ENCODE results near the gene BATF2.

Gene BATF2

GRCh38 chr11:65017937-65018336 is 21.2 kb upstream of the BATF2 start:
- H3K27ac ChIP-seq = no peak overlapping the region
- H3K36me3 ChIP-seq (replicated peaks) = no peaks in the 10 kb centered on the region
- in situ Hi-C loops (cut with HindIII; ENCODE audit: low pct_ligation_motif_present, low sequenced_read_pairs) = no loop called here
- no peak overlapping the region for H3K4me3 ChIP-seq (ENCODE audit: low read depth, low read length)
- DNase-seq = no peak
- no peak for TF ChIP-seq CTCF (IDR thresholded peaks at IDR 0.05; ENCODE audit: low read depth, low read length, missing control alignments)
- H3K27me3 ChIP-seq (replicated peaks) = no peaks in the 10 kb centered on the region

GRCh38 chr11:65016705-65017104 is 19.9 kb upstream of the BATF2 start:
- H3K36me3 ChIP-seq (replicated peaks) = no peaks in the 10 kb centered on the region
- DNase-seq = no peak
- no peak overlapping the region for H3K27ac ChIP-seq
- TF ChIP-seq CTCF (IDR thresholded peaks at IDR 0.05; ENCODE audit: low read depth, low read length, missing control alignments) = no peak
- no peaks in the 10 kb centered on the region for H3K27me3 ChIP-seq (replicated peaks)
- in situ Hi-C loops (cut with HindIII; ENCODE audit: low pct_ligation_motif_present, low sequenced_read_pairs) = no loop called here
- no peak overlapping the region for H3K4me3 ChIP-seq (ENCODE audit: low read depth, low read length)

GRCh38 chr11:65014726-65015227 is 18.0 kb upstream of the BATF2 start:
- no peaks in the 10 kb centered on the region for H3K27me3 ChIP-seq (replicated peaks)
- H3K27ac ChIP-seq = peak overlapping the region; percentile 81
- in situ Hi-C loops (cut with HindIII; ENCODE audit: low pct_ligation_motif_present, low sequenced_read_pairs) = no loop called here
- H3K36me3 ChIP-seq (replicated peaks) = no peaks in the 10 kb centered on the region
- no peak for TF ChIP-seq CTCF (IDR thresholded peaks at IDR 0.05; ENCODE audit: low read depth, low read length, missing control alignments)
- H3K4me3 ChIP-seq (ENCODE audit: low read depth, low read length) = peak overlapping the region; percentile 74
- DNase-seq = no peak

GRCh38 chr11:65013888-65014725 is 17.3 kb upstream of the BATF2 start, which contains the start of gene ARL2:
Gene ARL2 (plus strand): TSS chr11:65014160. CDS start chr11:65014208, 48 bp downstream.
- Histone ChIP-seq H3K36me3 (replicated peaks) (no peaks in the 10 kb centered on the region), H3K27ac (peak within 1 kb of the TSS; percentile 81), H3K27me3 (replicated peaks) (no peaks in the 10 kb centered on the region), H3K4me3 (ENCODE audit: low read depth, low read length) (peak within 1 kb of the TSS; percentile 74)
- DNase-seq = peak; percentile 79
- in situ Hi-C loops (cut with HindIII; ENCODE audit: low pct_ligation_motif_present, low sequenced_read_pairs) = no loop called here
- TF ChIP-seq CTCF (IDR thresholded peaks at IDR 0.05; ENCODE audit: low read depth, low read length, missing control alignments) = peak; percentile 49

GRCh38 chr11:65013130-65013887 is 16.5 kb upstream of the BATF2 start:
- Histone ChIP-seq H3K27me3 (replicated peaks) (no peaks in the 10 kb centered on the region), H3K36me3 (replicated peaks) (no peaks in the 10 kb centered on the region), H3K27ac (peak overlapping the region; percentile 81), H3K4me3 (ENCODE audit: low read depth, low read length) (peak overlapping the region; percentile 74)
- DNase-seq = peak; percentile 83
- in situ Hi-C loops (cut with HindIII; ENCODE audit: low pct_ligation_motif_present, low sequenced_read_pairs) = no loop called here
- TF ChIP-seq CTCF (IDR thresholded peaks at IDR 0.05; ENCODE audit: low read depth, low read length, missing control alignments) = peak; percentile 87
